ENCODE data around the gene OR5B12.

- no peak for TF ChIP-seq CTCF (IDR thresholded peaks at IDR 0.05; ENCODE audit: low read depth, low read length, missing input control)
- no peak for TF ChIP-seq JUND (IDR thresholded peaks at IDR 0.05)
- no peak for TF ChIP-seq YY1 (IDR thresholded peaks at IDR 0.05)
- TF ChIP-seq MAX (IDR thresholded peaks at IDR 0.05): no peak
- no peak for TF ChIP-seq SP1 (IDR thresholded peaks at IDR 0.05)
Measured at GRCh38 chr11:58466293-58466692, 24.3 kb upstream of the OR5B12 start.

Data from liver (tissue), 3 donors.